HepG2 (cell line): ENCODE data around the gene ZBTB14. TPM values are rescaled to one million over a fixed set of nuclear protein-coding genes. Genes with fewer than 3 reads are reported as not detected.

ENCODE experiments used
- ATAC-seq: fragments of 200-7000 bp; cut with Tn5 transposase; 3 replicates; pipeline ENCODE4 v1.9.1; 2020; ENCODE audit warnings: mild to moderate bottlenecking, moderate library complexity
- BruUV-seq: library from RNA; stranded (reverse); fragments of 400-500 nt; replicated peaks from 2 replicates; lab custom pipeline; 2021; lab: Mats Ljungman, UMichigan
- CTCF ChIA-PET: fragments of 300-600 bp; formaldehyde crosslinking; extraction: SDS; loops from one replicate; lab custom pipeline; 2021; ENCODE audit warnings: low total read pairs, inconsistent platforms, low intra/inter-chr PET ratio; lab: Yijun Ruan, JAX
- POLR2A ChIA-PET: fragments of 350-600 bp; sonication (Branson Sonifier 250); formaldehyde crosslinking; loops from one replicate; lab custom pipeline; 2020; ENCODE audit warnings: antibody characterized with exemption, inconsistent platforms; lab: Yijun Ruan, JAX
- DNase-seq: peaks from one replicate; pipeline ENCODE4 v3.0.0-alpha.2; 2015; ENCODE audit warnings: low spot score
- FAIRE-seq: peaks from 3 replicates; lab custom pipeline; 2011; peaks lifted over from hg19 to GRCh38; lab: Jason Lieb, UNC
- H2AFZ ChIP-seq: one replicate; pipeline ENCODE4 v1.6.1; 2011; ENCODE audit warnings: low read length, inconsistent platforms
- H3K27ac ChIP-seq: fragments of 300-600 bp; 3 replicates; pipeline ENCODE4 v1.8.0; 2011; ENCODE audit warnings: mixed run types, mild to moderate bottlenecking, mixed read lengths, low read length, inconsistent platforms; ENCODE audit not compliant: insufficient read depth; ENCODE audit errors: extremely low read length
- H3K27me3 ChIP-seq, 2 experiments: fragments of 200-600 bp in 1 of 2; 2 replicates in 1 of 2; 3 replicates in 1 of 2; pipeline versions ENCODE4 v1.6.0 to v1.8.0; 2011; ENCODE audit warnings: low read length in 2 of 2, mild to moderate bottlenecking in 2 of 2, moderate library complexity in 2 of 2, inconsistent platforms in 1 of 2; ENCODE audit not compliant: insufficient read depth in 2 of 2, control insufficient read depth in 1 of 2
- H3K36me3 ChIP-seq, 2 experiments: fragments of 200-600 bp in 1 of 2; replicated peaks in 1 of 2; 2 replicates in 1 of 2; 3 replicates in 1 of 2; pipeline versions ENCODE4 v1.5.1 to v1.8.0; 2011; ENCODE audit warnings: low read length in 2 of 2, inconsistent platforms in 1 of 2; ENCODE audit not compliant: insufficient read depth in 2 of 2, control insufficient read depth in 1 of 2
- H3K4me1 ChIP-seq: 2 replicates; pipeline ENCODE4 v1.5.1; 2012; ENCODE audit warnings: low read length, inconsistent platforms; ENCODE audit not compliant: insufficient read depth
- H3K4me2 ChIP-seq: 2 replicates; pipeline ENCODE4 v1.6.0; 2011; ENCODE audit warnings: low read depth, low read length, inconsistent platforms
- H3K4me3 ChIP-seq, 3 experiments: fragments of 200-600 bp in 1 of 3; sonication (generic), shearing (Covaris generic) in 1 of 3; replicated peaks in 1 of 3; 2 replicates each; pipeline ENCODE4 v1.5.1; 2011 to 2016; ENCODE audit warnings: low read length in 3 of 3, inconsistent platforms in 2 of 3, low read depth in 2 of 3, mild to moderate bottlenecking in 2 of 3, control low read depth in 1 of 3, mixed read lengths in 1 of 3; ENCODE audit not compliant: insufficient read depth in 1 of 3
- H3K79me2 ChIP-seq: one replicate; pipeline ENCODE4 v1.6.1; 2011; ENCODE audit warnings: low read length, inconsistent platforms; ENCODE audit not compliant: insufficient read depth
- H3K9ac ChIP-seq: 2 replicates; pipeline ENCODE4 v1.6.0; 2011; ENCODE audit warnings: mild to moderate bottlenecking, low read depth, low read length, inconsistent platforms; ENCODE audit not compliant: insufficient read depth
- H3K9me3 ChIP-seq: 2 replicates; pipeline ENCODE4 v1.5.1; 2012; ENCODE audit warnings: mild to moderate bottlenecking, low read length
- H4K20me1 ChIP-seq: 2 replicates; pipeline ENCODE4 v1.6.0; 2011; ENCODE audit warnings: inconsistent platforms, mild to moderate bottlenecking, low read length, moderate library complexity; ENCODE audit not compliant: insufficient read depth
- AHR ChIP-seq: IDR thresholded peaks from 2 replicates; pipeline ENCODE4 v1.6.1; 2018; ENCODE audit warnings: missing genetic modification reagents, missing compliant biosample characterization
- ATF5 ChIP-seq: sonication (generic); formaldehyde crosslinking; IDR thresholded peaks from 2 replicates; pipeline ENCODE4 v1.4.0; 2020; ENCODE audit warnings: mild to moderate bottlenecking, low read depth, missing genetic modification reagents
- CBX5 ChIP-seq: sonication (generic); formaldehyde crosslinking; IDR thresholded peaks from 2 replicates; pipeline ENCODE4 v1.4.0; 2020; ENCODE audit warnings: missing genetic modification reagents, borderline replicate concordance
- CENPX ChIP-seq: sonication (generic); formaldehyde crosslinking; IDR thresholded peaks from 2 replicates; pipeline ENCODE4 v1.9.0; 2021; ENCODE audit warnings: mild to moderate bottlenecking, missing genetic modification reagents, moderate library complexity
- CHCHD3 ChIP-seq: sonication (generic); formaldehyde crosslinking; IDR thresholded peaks from 2 replicates; pipeline ENCODE4 v1.8.0; 2022; ENCODE audit warnings: mild to moderate bottlenecking, missing genetic modification reagents, moderate library complexity
- CREB1 ChIP-seq, 2 experiments: fragments of 450-650 bp in 1 of 2; IDR thresholded peaks; 2 replicates each; pipeline ENCODE4 v1.6.1; 2016 to 2017; ENCODE audit warnings: control low read depth in 1 of 2, mild to moderate bottlenecking in 1 of 2, missing compliant biosample characterization in 1 of 2, missing genetic modification characterization in 1 of 2
- PAX8 ChIP-seq: sonication (generic); formaldehyde crosslinking; IDR thresholded peaks from 2 replicates; pipeline ENCODE4 v1.8.0; 2022; ENCODE audit warnings: mild to moderate bottlenecking, missing genetic modification reagents, borderline replicate concordance
- PBX2 ChIP-seq: IDR thresholded peaks from 2 replicates; pipeline ENCODE4 v1.6.1; 2016; ENCODE audit warnings: control low read depth
- RARG ChIP-seq: sonication (generic); formaldehyde crosslinking; IDR thresholded peaks from 2 replicates; pipeline ENCODE4 v1.4.0; 2020; ENCODE audit warnings: low read depth, mild to moderate bottlenecking, missing genetic modification reagents
- SETDB1 ChIP-seq: sonication (generic); formaldehyde crosslinking; IDR thresholded peaks from 2 replicates; pipeline ENCODE4 v1.5.1; 2020; ENCODE audit warnings: missing genetic modification reagents, mild to moderate bottlenecking, borderline replicate concordance
- ZNF530 ChIP-seq: sonication (generic); formaldehyde crosslinking; IDR thresholded peaks from 2 replicates; pipeline ENCODE4 v1.5.0; 2020; ENCODE audit warnings: low read depth, mild to moderate bottlenecking, missing genetic modification reagents
- ZNF781 ChIP-seq: sonication (generic); formaldehyde crosslinking; IDR thresholded peaks from 2 replicates; pipeline ENCODE4 v1.5.1; 2020; ENCODE audit warnings: borderline replicate concordance, mild to moderate bottlenecking, missing genetic modification reagents; ENCODE audit errors: not compliant biosample characterization
- WGBS: methylation state at CpG from one replicate; pipeline ENCODE4 v1.1.6; 2017; ENCODE audit warnings: low lambda C conversion rate; 5-methylcytosine and 5-hydroxymethylcytosine counted together
- in situ Hi-C: cut with HindIII; loops from 2 replicates; pipeline ENCODE4 v1.10.0; 2017; ENCODE audit warnings: low pct_unique_long_range_greater_than_20kb; ENCODE audit not compliant: extremely low pct_ligation_motif_present
- intact Hi-C: fragments of 100-400 bp; cut with micrococcal nuclease; formaldehyde crosslinking; loops from one replicate; pipeline ENCODE4 v1.10.0; 2022; ENCODE audit not compliant: unreplicated experiment
- polyA plus RNA-seq, 8 experiments: library from polyadenylated mRNA; depleted of rRNA in 3 of 8; stranded (reverse) in 7 of 8; unstranded in 1 of 8; fragments of >200 nt; fragmentation: Illumina TruSeq in 4 of 8; extraction: Trizol in 4 of 8; gene quantifications; 2 replicates each; pipeline versions ENCODE4 v1.2.1 to v1.2.3, GENCODE V29; 2011 to 2016; ENCODE audit warnings: low read depth in 4 of 8, missing spikeins in 1 of 8, mixed read lengths in 1 of 8; ENCODE audit not compliant: insufficient read depth in 1 of 8
- total RNA-seq, 5 experiments: library from RNA; depleted of rRNA; stranded (reverse); fragments of >200 nt; fragmentation: Illumina TruSeq; extraction: Trizol; gene quantifications; 2 replicates each; pipeline ENCODE4 v1.2.3, GENCODE V29; 2016; ENCODE audit warnings: low read depth in 1 of 5

ZBTB14 gene
- total and polyA plus RNA-seq, 2 of the 13 experiments (the other 11 are each of a cell fraction or from before 2014, with no cell fraction given), result 8.0 to 14.4 TPM

- no peaks in the 10 kb centered on the region for H4K20me1 ChIP-seq
- no peaks in the 10 kb centered on the region for H3K4me1 ChIP-seq
- H2AFZ ChIP-seq, result no peak overlapping the region
- CTCF ChIA-PET, result no interaction called here
- no peak overlapping the region for H3K4me2 ChIP-seq
- no TSS peak for BruUV-seq
- DNase-seq, result no peak
- 72% methylated on average over 2 of the region's 2 CpGs for WGBS
- intact Hi-C loops, result loop anchor here (10.0 kb wide), 1 partner anchor 93 kb away; the partner anchor contains the start of gene AKAIN1
- in situ Hi-C loops, result no loop called here
- FAIRE-seq, result no peak
- no peak overlapping the region for H3K4me3 ChIP-seq
- peaks cover 6 to 25% of the 10 kb centered on the region in 2 experiments; a peak in 3 of 5 replicates for H3K36me3 ChIP-seq
- H3K27ac ChIP-seq, result no peak overlapping the region
- no peak for TF ChIP-seq ATF5 (CRISPR knock-in tag)
- no peak for TF ChIP-seq CBX5 (CRISPR knock-in tag)
- TF ChIP-seq CENPX (CRISPR knock-in tag), result no peak
- no peak for TF ChIP-seq ZNF530
- no peak for TF ChIP-seq CREB1 (IDR thresholded peaks at IDR 0.05)
- no peak for TF ChIP-seq CREB1 (CRISPR knock-in tag; IDR thresholded peaks at IDR 0.05)
- no peak for TF ChIP-seq PAX8 (CRISPR knock-in tag)
- no peak for TF ChIP-seq PBX2
- TF ChIP-seq RARG, result no peak
- TF ChIP-seq CHCHD3 (CRISPR knock-in tag), result no peak
- no peak for TF ChIP-seq SETDB1 (CRISPR knock-in tag)
- TF ChIP-seq AHR (CRISPR knock-in tag), result no peak
- TF ChIP-seq ZNF781 (CRISPR knock-in tag), result no peak
- TF ChIP-seq, all 625 proteins: peak for 0
- Histone ChIP-seq H3K9ac (no peak overlapping the region), H3K79me2 (no peaks in the 10 kb centered on the region), H3K9me3 (no peaks in the 10 kb centered on the region), H3K27me3 (no peaks in the 10 kb centered on the region)
- ATAC-seq, result no peak
- POLR2A ChIA-PET, result no interaction called here
These were observed 7.7 kb downstream of the ZBTB14 start for GRCh38 chr18:5287854-5288253.
